Fibroblast of skin of left biceps (primary cell): ENCODE measurements around the gene ROBO2.
A peak's percentile ranks its signal among the peaks of the same experiment; 100 is the strongest.

ENCODE experiments used
- DNase-seq, 2 experiments: peaks; one replicate each; pipeline ENCODE4 v3.0.0-alpha.2; 2013; ENCODE audit warnings: low read depth in 2 of 2

The ROBO2 gene

DNA sequence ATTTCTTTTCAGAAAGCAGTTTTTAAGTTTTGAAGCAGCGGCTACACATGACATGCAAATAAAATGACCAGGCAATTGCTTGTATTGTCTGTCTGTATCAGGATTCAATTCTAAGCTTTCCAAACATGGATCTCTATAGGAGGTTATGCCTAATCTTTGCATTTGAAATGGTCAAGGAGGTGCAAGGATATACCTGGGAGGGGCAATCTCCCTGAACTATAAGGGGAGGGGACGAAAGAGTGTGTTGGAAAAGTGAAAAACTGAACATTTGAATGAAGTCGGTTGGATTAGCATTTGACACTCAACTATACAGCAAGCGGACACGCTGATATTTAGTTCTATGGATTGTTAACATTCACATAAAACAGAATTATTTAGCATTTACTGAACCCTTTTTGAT, 11.7 kb downstream of the ROBO2 start:
- no peak for DNase-seq

DNA sequence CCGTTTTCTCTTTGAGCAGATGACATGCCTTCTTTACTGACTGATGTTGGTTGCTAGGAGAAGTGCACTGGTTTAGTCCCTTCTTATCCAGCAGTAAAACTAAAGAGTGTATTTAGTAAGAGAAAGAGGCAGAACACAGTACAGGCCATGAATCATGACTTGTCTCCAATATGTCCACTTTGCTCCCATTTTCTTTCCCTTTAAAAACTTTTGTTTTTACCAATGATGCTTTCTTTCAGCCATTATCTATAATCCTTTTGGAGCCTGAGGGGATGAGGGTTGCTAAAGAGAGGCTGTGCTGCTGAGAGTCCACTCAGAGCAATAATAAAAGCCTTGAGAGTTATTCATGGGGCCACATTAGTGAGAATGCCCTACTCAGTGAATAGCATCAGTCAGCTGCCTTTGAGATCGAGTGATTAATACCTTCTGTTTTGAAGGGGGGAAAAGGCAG, 12.2 kb downstream of the ROBO2 start:
- DNase-seq: no peak

DNA sequence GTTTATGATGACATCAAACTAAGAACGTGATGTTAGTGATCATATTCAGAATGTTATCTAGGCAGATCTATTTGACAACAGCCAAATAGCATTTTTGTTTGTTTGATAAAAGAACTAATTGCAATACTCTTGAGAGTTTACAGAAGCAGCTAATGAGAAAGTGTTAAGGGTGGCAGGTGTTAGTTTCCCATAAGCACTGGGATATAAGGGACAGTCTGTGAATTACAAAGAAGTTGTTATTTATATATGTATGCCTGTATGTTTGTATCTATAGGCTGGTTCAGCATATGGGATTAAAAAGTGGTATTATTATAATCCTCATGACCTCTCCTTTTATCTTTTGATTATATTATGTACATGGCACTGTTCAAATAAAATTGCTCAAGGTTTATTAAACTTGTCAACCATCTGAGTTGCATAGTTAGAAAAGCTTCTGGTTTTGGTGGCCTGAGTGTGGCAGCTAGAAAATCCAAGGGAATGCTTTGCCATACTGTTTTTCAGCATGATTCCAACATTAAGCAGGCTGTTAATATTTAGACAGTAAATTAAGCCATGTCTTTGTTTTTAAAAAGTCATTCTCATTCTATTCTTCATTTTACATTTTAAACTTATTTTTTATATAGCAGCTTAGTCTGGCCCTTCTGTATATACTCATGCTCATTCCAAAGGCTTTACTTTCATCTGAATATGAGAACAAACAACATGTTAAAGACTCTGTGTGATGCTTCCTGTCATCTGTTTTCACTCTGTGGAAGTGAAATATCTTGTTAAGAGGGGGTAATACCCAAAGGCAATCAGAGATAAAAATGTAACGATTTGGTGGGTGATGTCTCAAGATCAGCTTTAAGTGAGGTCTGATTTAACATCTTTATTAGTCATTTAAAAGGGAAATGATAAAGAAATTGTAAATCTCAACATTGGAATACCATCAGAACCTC, 13.1 kb downstream of the ROBO2 start:
- DNase-seq: no peak

DNA sequence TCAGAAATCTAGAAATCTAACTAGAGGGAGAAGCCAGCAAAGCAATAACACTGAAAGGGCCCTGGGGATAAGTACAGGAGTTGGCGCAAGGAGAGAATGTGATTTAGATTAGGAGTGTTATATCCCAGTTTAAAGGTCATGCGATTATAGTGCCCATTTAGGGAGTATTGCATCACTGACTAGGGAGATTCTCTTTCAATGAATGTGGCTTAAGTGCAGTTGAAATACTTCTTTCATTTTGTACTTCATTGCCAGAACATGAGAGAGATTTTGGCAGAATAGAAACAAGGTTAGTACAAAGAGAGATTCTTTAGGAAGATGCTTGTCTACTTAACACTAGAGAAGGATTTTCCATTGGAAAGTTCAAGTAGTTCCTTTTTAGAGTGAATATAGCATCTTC, 13.9 kb downstream of the ROBO2 start:
- no peak for DNase-seq

DNA sequence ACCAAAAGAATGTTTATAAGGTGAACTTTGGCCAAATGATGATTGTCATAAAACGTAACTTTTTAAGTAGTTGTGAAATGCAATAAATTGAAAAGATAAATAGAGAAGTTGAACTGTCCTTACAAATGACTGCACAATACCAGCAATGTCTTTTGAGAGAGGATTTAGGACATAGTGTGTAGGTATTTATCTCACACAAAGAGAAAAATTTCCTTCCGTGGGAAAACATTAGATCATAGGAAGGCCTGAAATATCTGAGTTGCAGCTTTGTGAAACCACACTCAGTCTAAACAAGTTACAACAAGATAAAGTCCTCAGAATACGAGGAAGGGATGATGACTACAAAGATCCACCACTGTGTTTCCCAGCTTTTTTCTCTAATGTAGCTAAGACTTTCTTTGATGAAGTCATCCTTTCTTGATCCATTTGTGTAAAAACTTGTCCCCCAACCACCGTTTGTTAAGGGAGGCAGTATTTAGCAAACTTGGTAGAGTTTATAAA, 16.0 kb downstream of the ROBO2 start:
- no peak for DNase-seq

DNA sequence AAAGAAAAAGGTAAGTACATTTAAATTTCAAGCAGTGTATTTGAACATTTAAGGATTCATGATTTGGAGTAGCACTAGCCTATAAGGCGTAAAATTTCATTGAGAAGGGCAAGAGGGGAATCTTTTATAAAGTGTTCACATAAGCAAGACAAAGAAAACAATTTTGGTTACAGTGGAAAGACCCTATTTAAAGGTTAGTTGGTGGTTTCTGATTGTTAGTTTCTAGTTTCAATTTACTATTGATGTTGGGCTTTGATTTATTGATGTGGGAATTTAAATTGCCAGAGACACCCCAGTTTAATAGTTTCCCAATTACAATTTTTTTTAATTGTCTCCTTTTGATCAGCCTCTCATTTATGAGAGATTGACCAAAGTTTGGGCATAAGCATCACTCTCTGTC, 19.5 kb downstream of the ROBO2 start:
- no peak for DNase-seq

DNA sequence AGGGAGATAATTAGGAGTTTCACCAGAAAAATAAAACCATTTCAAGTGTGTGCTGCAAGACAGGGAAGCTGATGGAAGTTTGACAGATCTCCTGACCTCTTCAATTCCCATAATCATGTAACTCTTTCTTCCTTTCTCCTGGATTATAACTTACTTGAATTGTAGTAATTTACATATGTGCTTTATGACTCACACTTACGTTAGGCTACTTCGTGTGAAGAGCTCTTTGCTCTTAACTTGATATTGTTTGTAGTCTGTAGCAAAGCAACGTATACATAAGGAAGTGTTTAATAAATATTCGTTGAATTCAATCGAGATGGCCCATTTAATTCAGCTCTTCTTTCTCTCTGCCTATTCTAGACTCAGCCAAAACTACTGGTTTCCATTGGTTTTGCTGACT, 23.5 kb downstream of the ROBO2 start:
- no peak for DNase-seq

DNA sequence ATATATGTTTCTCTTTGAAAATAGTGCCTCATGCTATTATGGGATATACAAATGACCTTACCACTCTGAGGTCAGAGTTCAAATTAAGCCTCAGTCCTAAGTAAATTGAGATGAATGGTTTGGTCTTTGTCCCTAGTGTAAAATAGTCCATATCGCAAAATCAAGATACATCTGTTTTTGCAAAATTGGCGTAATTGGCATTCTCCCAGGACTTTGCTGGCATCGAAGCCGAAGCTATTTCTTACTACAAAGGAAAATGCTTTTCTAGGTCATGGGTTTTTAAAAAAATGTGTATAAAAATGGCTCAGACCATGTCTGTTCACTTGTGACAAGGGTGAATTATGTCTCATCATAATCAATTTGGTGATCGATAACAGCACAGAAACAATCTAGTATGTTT, 25.9 kb downstream of the ROBO2 start:
- no peak for DNase-seq

DNA sequence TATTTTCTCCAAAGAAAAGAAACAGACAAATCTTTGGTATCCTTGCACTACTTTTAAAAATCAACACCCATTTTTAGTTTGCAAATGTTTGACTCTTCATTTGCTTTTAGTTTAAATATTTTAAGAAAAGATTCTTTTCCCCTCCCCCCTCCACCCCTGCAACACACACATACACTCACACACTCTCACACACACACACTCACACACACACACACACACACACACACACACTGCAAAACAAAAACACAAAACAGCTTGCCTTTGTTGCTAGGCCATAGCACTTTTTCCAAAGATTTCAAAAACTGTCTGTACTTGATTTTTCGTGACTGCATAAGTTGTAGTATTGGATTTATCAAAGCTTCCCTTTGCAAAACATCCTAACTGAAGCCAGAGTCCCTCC, 26.9 kb downstream of the ROBO2 start:
- DNase-seq: no peak

DNA sequence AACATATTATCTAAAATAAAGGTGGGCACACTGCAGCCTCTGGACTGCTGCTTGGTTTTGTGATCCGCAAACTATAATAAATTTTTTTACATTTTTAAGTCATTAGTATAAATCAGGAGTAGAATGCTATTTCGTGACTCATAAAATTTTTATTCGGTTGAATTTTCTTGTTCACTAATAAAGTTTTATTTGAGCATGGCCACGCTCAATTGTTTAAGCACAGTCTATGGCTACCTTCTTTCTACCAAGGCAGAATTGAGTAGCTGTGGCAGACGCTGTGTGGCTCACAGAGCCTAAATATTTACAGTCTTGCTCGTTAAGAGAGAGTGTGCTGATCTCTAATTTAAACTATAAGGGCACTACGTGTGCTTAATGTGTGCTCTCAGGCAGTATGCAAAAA, 28.9 kb downstream of the ROBO2 start:
- no peak for DNase-seq

DNA sequence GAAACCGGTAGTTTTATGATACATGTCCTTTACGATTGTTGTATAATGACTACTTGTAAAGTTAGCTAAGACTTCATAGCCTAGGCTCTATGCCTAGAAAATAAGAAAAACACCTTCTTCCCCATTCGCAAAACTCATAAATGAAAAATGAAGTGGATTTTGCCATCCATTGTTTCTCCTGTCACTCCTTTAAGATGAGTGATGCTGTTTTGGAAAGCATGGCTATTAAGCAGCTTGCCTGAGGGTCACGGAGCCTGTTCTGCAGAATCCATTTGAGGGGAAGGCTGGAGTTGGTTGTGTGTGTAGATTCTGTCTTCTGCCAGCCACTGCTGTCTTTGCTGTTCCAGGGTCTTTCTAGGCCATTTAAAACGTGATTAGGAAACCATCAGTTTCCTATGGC, 31.5 kb downstream of the ROBO2 start:
- no peak for DNase-seq

DNA sequence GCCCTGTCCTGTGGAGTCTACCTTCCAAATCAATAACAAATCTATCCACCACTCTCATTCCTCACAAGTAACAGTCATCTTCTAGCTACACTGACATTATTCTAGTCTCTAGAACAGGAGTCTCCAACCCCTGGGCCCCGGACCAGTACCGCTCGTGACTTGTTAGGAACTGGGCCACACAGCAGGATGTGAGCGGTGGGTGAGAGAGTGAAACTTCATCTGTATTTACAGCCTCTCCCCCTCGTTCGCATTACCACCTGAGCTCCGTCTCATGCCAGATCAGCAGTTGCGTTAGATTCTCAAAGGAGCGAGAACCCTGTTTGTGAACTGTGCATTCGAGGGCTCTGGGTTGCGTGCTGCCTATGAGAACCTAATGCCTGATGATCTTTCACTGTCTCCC, 31.9 kb downstream of the ROBO2 start:
- DNase-seq: no peak

DNA sequence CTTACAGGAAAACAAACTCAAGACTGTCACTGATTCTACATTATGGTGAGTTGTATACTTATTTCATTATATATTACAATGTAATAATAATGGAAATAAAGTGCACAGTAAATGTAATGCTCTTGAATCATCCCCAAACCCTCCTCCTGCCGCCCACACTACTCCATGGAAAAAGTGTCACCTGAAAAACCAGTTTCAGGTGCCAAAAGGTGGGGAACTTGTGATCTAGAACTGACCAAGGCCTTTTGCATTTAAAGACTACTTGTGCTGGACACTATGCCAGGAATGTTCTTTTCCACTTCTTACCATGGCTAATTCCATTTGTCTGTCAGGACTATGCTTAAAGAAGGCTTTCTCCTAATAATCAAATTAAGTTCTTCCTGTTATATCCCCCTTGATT, 32.3 kb downstream of the ROBO2 start:
- DNase-seq: no peak

DNA sequence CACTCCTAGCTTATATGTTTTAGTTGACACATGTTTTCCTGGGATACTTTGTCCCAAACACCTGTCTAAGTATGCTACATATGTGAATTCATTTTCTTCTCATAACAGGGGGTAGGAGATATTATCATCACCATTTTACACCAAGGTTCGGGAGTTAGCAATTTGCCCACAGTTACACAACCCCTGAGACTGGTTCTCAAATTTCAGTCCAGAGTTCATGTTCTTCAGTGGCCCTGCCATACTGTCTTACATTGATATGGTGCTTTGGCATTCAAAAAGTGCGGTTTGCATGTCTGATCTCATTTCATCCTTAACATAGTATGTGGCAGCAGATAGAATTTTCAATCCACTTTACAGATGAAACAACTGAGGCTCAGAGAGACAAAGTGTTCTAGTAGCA, 38.4 kb downstream of the ROBO2 start:
- DNase-seq: no peak

DNA sequence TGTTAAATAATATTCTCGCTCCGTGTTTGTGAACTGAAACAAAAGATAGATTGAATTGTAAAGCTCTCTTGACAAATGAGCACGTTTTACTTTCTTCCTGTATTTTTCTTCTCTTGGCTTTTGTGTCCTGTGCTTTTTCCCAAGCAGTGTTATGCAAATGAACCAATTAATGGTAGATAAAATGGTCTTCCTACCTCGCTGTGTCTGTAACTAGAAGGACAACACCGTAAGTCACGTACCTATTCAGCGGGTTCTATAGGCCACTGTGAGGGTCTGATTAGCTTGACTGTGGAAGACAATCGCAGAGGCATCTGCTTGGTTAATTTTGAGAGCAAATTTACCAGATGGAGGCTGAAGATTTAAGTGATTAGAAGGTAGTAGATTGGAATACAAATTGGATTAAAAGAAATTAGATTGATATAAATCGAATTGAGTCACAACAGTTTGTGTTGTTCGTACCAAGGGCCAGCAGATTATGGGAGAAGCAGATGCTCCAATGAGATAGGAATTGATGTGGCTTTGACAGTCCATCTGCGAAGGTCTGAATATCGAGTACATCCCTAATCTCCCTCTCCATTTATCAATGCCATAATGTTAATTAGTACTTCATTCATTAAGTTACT, 40.2 kb downstream of the ROBO2 start:
- DNase-seq: no peak

DNA sequence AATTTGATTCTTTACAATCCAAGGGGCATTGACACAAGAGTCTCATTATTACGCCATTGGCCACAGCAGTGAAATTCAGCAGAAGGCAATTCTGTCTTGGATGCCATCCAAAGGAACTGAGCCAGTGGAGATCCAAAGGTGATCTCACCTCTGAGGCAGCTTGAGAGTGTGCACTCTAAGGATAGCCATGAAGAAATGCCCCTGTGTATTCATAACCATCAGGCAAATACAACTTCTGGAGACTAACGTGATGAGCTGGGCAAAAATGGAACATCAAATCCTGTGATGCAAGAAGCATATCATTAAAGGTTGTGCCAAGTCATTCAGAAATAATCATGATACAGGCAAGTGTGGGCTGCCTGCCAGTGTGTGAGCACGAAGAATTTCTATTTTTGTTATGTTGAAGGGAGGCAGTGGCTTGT, 41.4 kb downstream of the ROBO2 start:
- DNase-seq: peak; percentile 19 to 33

DNA sequence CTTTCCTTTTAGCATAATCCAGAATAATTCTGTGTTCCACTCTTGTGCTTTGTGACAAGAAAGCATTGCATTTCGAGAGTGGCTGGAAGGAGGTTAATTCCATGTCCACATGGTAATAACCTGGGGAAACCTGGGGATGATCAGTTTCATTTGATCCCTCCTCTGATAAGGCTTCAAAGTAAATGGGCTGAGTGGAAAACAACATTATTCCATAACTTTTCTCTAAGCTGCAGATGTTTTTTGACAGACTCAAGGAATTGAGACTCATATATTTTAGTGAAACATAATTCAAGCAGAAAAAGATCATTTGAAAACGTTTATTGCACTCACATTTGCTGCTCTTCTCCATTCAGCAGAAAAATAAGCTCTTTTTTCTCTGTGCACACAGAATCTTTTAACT, 44.6 kb downstream of the ROBO2 start:
- DNase-seq: no peak

DNA sequence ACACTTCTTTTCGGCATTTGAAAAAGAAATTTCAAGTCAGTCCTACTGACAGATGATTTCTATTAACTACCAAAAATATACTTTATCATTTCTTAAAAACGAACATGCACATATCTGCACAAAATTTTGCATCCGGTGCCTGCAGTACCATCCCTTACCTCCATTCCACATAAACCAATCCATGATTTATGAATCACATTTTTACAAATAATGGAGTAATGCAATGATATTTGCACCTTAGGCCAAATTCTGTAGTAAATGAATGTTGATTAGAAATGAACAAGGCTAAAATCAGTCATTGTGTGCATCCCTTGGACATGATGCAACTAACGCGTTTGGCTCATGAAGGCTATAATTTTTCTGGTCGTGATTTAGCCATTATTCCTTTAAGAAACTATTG, 46.5 kb downstream of the ROBO2 start:
- no peak for DNase-seq

DNA sequence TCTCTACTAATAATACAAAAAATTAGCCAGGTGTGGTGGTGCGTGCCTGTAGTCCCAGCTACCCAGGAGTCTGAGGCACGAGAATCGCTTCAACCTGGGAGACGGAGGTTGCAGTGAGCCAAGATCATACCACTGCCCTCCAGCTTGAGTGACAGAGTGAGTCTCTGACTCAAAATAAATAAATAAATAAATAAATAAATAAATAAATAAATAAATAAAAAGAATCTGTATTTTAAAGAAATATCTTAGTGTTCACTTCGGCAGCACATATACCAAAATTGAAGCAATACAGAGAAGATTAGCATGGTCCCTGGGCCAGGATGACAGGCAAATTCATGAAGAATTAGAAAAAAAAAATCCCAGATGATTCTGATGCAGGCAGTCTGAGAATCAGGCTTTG, 51.9 kb downstream of the ROBO2 start:
- DNase-seq: no peak

DNA sequence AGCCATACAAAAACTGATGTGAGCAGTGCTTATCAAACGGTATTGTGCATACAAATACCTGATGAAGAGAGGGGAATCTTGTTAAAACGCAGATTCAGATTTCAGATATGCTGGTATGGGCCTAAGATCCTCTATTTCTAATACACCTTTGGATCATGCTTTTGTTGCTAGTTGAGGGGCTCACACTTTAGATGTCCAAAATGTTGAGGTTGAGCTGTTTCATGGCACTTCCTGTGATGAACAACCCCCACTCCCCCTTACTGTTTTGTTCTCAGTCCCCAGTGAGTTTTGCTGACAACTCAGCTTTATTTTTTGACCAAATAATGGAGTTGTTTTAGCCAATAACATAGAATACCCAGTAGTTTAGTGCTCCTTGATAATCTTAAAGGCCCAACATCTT, 53.2 kb downstream of the ROBO2 start:
- DNase-seq: no peak

DNA sequence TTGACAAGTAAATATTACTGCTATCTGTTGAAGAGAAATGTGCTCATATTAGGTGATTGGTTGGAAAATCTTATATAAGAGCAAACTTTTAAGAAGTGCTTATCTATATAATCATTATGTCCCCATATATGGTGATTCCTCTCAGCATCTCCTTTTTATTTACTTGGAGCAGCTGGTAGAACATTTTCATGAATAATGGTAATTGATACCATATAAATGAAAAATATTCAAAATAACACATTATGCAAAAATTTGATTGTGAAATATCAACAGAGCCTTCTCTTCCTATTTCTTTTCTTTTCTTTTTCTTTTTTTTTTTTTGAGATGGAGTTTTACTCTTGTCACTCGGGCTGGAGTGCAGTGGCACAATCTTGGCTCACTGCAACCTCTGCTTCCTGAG, 56.2 kb downstream of the ROBO2 start:
- DNase-seq: no peak

DNA sequence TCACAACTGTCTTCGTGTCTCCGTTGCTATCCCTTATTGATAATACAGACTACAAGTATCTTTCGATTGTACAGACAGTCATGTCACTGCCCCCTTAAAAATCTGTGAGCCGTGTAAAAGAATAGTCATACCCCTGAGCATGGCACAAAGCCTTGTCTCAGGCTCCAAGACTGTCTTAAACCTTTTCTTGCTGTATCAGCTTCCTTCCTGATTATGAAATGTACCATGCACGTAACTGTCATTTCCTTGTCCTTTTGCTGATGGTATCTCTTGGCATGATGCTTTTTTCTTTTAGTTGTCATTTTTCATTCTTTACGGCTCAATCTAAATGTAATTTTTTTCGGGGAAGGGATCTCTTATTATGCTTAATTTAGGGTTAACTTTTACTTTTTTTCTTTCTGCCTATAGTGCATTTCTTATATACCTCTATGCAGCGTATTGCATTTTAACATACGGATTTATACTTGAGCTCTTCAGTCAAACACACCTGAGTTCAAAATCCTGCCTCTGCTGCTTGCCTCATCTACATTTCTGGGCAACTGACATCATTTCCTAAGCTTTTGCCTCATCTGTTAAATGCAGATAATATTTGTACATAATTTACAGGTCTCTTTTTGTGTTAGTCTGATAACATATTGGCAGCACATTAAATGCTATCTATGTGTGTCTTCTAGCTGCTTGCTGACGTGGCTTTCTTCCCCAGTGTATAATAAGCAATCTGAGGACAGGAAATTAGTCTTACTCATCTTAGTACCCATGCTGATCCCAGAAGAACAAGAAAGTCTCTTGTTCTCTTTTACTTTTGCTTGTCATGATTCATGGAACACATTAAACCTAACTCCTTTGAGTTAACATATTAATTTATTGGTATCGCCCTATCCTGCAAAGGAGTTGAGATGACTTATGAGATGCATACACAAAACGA, 57.3 kb downstream of the ROBO2 start:
- DNase-seq: no peak
